Liver (tissue), 9 donors: ENCODE measurements around the gene CDH23. TPM values are rescaled to one million over a fixed set of nuclear protein-coding genes. Genes with fewer than 3 reads are reported as not detected.

Experiments used
- DNase-seq: peaks from one replicate; pipeline ENCODE4 v3.0.0-alpha.2; 2017; ENCODE audit warnings: low spot score
- H3K27ac ChIP-seq, 2 donors: one replicate each; pipeline ENCODE4 v1.7.0; 2013; ENCODE audit warnings: inconsistent platforms in 2 of 2, low read length in 2 of 2, control low read depth in 1 of 2, low read depth in 1 of 2, mild to moderate bottlenecking in 1 of 2
- H3K27me3 ChIP-seq, 4 donors: one replicate each; pipeline versions ENCODE4 v1.6.1 to v1.7.0; 2013; ENCODE audit warnings: low read length in 3 of 4, inconsistent platforms in 1 of 4, mild to moderate bottlenecking in 1 of 4, moderate library complexity in 1 of 4; ENCODE audit not compliant: control insufficient read depth in 4 of 4, insufficient read depth in 4 of 4
- H3K36me3 ChIP-seq, 4 donors: one replicate each; pipeline versions ENCODE4 v1.6.1 to v1.7.0; 2013; ENCODE audit warnings: low read length in 3 of 4, mild to moderate bottlenecking in 3 of 4, low read depth in 1 of 4, moderate library complexity in 1 of 4; ENCODE audit not compliant: control insufficient read depth in 4 of 4, insufficient read depth in 3 of 4
- H3K4me1 ChIP-seq, 4 donors: one replicate each; pipeline versions ENCODE4 v1.6.1 to v1.7.0; 2013; ENCODE audit warnings: low read length in 3 of 4, mild to moderate bottlenecking in 3 of 4, moderate library complexity in 1 of 4; ENCODE audit not compliant: control insufficient read depth in 4 of 4, insufficient read depth in 4 of 4
- H3K4me3 ChIP-seq, 3 donors: one replicate each; pipeline versions ENCODE4 v1.6.1 to v1.7.0; 2013; ENCODE audit warnings: low read length in 3 of 3, control low read depth in 1 of 3, low read depth in 1 of 3, mild to moderate bottlenecking in 1 of 3
- H3K9ac ChIP-seq, 2 donors: one replicate each; pipeline ENCODE4 v1.7.0; 2013; ENCODE audit warnings: low read length in 2 of 2, mild to moderate bottlenecking in 2 of 2, moderate library complexity in 2 of 2, control low read depth in 1 of 2, low read depth in 1 of 2
- H3K9me3 ChIP-seq, 4 donors: one replicate each; pipeline versions ENCODE4 v1.6.1 to v1.7.0; 2013; ENCODE audit warnings: low read length in 3 of 4; ENCODE audit not compliant: control insufficient read depth in 4 of 4
- ATF3 ChIP-seq: IDR thresholded peaks from 2 replicates; pipeline ENCODE4 v1.6.1; 2016; ENCODE audit warnings: antibody characterized with exemption
- EGR1 ChIP-seq, 2 donors: IDR thresholded peaks; 2 replicates each; pipeline ENCODE4 v1.6.1; 2016 to 2018; ENCODE audit warnings: antibody characterized with exemption in 2 of 2, low read depth in 2 of 2
- FOXA2 ChIP-seq: IDR thresholded peaks from 2 replicates; pipeline ENCODE4 v1.6.1; 2016; ENCODE audit warnings: antibody characterized with exemption
- GABPA ChIP-seq, 2 donors: IDR thresholded peaks in 1 of 2; conservative IDR thresholded peaks in 1 of 2; 2 replicates each; pipeline ENCODE4 v1.6.1; 2016; ENCODE audit warnings: antibody characterized with exemption in 2 of 2, mild to moderate bottlenecking in 1 of 2, moderate library complexity in 1 of 2
- HNF4A ChIP-seq, 2 donors: conservative IDR thresholded peaks; 2 replicates each; pipeline ENCODE4 v1.6.1; 2016; ENCODE audit warnings: antibody characterized with exemption in 2 of 2, mild to moderate bottlenecking in 2 of 2
- JUND ChIP-seq, 2 donors: IDR thresholded peaks; 2 replicates each; pipeline ENCODE4 v1.6.1; 2016; ENCODE audit warnings: antibody characterized with exemption in 2 of 2
- MAX ChIP-seq: IDR thresholded peaks from 2 replicates; pipeline ENCODE4 v1.6.1; 2016; ENCODE audit warnings: antibody characterized with exemption
- RAD21 ChIP-seq, 2 donors: IDR thresholded peaks; 2 replicates each; pipeline ENCODE4 v1.6.1; 2016; ENCODE audit warnings: antibody characterized with exemption in 2 of 2, mild to moderate bottlenecking in 2 of 2
- REST ChIP-seq: IDR thresholded peaks from 2 replicates; pipeline ENCODE4 v1.6.1; 2016; ENCODE audit warnings: antibody characterized with exemption, mild to moderate bottlenecking
- RXRA ChIP-seq, 2 donors: IDR thresholded peaks; 2 replicates each; pipeline ENCODE4 v1.6.1; 2017 to 2018; ENCODE audit warnings: antibody characterized with exemption in 2 of 2, mild to moderate bottlenecking in 1 of 2
- SP1 ChIP-seq: IDR thresholded peaks from 2 replicates; pipeline ENCODE4 v1.6.1; 2018; ENCODE audit warnings: antibody characterized with exemption, mild to moderate bottlenecking
- TAF1 ChIP-seq: conservative IDR thresholded peaks from 2 replicates; pipeline ENCODE4 v1.6.1; 2016; ENCODE audit warnings: antibody characterized with exemption, mild to moderate bottlenecking
- YY1 ChIP-seq: IDR thresholded peaks from 2 replicates; pipeline ENCODE4 v1.6.1; 2016; ENCODE audit warnings: antibody characterized with exemption, mild to moderate bottlenecking
- ZBTB33 ChIP-seq: IDR thresholded peaks from 2 replicates; pipeline ENCODE4 v1.6.1; 2016; ENCODE audit warnings: antibody characterized with exemption
- WGBS: extraction: QIAGEN DNeasy Blood & Tissue Kit; methylation state at CpG from one replicate; pipeline ENCODE4 v1.1.7; 2013; 5-methylcytosine and 5-hydroxymethylcytosine counted together
- polyA plus RNA-seq, 2 donors: library from polyadenylated mRNA; stranded (reverse) in 1 of 2; unstranded in 1 of 2; fragments of 200-250 nt in 1 of 2; fragments of >200 nt in 1 of 2; fragmentation: Nextera tagmentation in 1 of 2; extraction: Ambion mirVana in 1 of 2; gene quantifications; one replicate each; pipeline versions ENCODE4 v1.2.1 to v1.2.3, GENCODE V29; 2013 to 2015
- total RNA-seq, 2 donors: library from RNA; depleted of rRNA; stranded (reverse); fragments of >200 nt; gene quantifications; one replicate each; pipeline ENCODE4 v1.2.3, GENCODE V29; 2014
- donor health status: healthy.
- donor health status: healthy.
- donor health status: healthy.
- donor health status: healthy.
- donor health status: healthy.

CDH23 gene
- total and polyA plus RNA-seq, 4 donors, result 1.5 to 4.7 (median 3.4) TPM

GRCh38 chr10:71455035-71455434 is 58.3 kb downstream of the CDH23 start (continued):
- no peak for TF ChIP-seq REST
- TF ChIP-seq TAF1, result no peak
- TF ChIP-seq HNF4A (conservative IDR thresholded peaks at IDR 0.05), result no peak
- no peak for TF ChIP-seq YY1

GRCh38 chr10:71456631-71457030 is 59.9 kb downstream of the CDH23 start:
- Histone ChIP-seq H3K4me3 (no peak overlapping the region), H3K9ac (no peak overlapping the region), H3K9me3 (no peaks in the 10 kb centered on the region), H3K27ac (no peak overlapping the region), H3K27me3 (no peaks in the 10 kb centered on the region), H3K36me3 (no peaks in the 10 kb centered on the region), H3K4me1 (peaks cover 0 to 2% (median under 1%) of the 10 kb centered on the region in 4 donors)
- DNase-seq, result no peak
- WGBS, result 88% methylated on average over 3 of the region's 3 CpGs
- TF ChIP-seq RXRA (IDR thresholded peaks at IDR 0.05), result no peak
- TF ChIP-seq FOXA2, result no peak
- no peak for TF ChIP-seq TAF1
- TF ChIP-seq JUND (IDR thresholded peaks at IDR 0.05), result no peak
- no peak for TF ChIP-seq GABPA (IDR thresholded peaks at IDR 0.05 in 1 of 2, conservative IDR thresholded peaks at IDR 0.05 in 1 of 2)
- TF ChIP-seq YY1, result no peak
- TF ChIP-seq ZBTB33, result no peak
- TF ChIP-seq SP1, result no peak
- no peak for TF ChIP-seq MAX
- no peak for TF ChIP-seq RAD21 (IDR thresholded peaks at IDR 0.05)
- TF ChIP-seq EGR1 (IDR thresholded peaks at IDR 0.05; ENCODE audit: low read depth in 2 of 2), result no peak

- Histone ChIP-seq H3K9ac (no peak overlapping the region), H3K4me3 (no peak overlapping the region), H3K36me3 (no peaks in the 10 kb centered on the region), H3K27ac (no peak overlapping the region), H3K4me1 (peaks cover 3 to 15% (median 11%) of the 10 kb centered on the region in 4 donors), H3K9me3 (no peaks in the 10 kb centered on the region), H3K27me3 (no peaks in the 10 kb centered on the region)
- TF ChIP-seq REST (no peak), JUND (IDR thresholded peaks at IDR 0.05) (no peak), HNF4A (conservative IDR thresholded peaks at IDR 0.05) (no peak), RXRA (IDR thresholded peaks at IDR 0.05) (no peak), SP1 (no peak), ATF3 (no peak)
- DNase-seq, result no peak
- whole genome bisulfite sequencing, result 84% methylated on average over 4 of the region's 4 CpGs
Observed at GRCh38 chr10:71457908-71458307, 61.2 kb downstream of the CDH23 start.
